Measurements from ENCODE around the gene SMIM35. TPM values are rescaled to one million over a fixed set of nuclear protein-coding genes. Genes with fewer than 3 reads are reported as not detected.

The SMIM35 gene
- total and polyA plus RNA-seq, 2 donors (not counting 3 experiments of a cell fraction or from before 2014, with no cell fraction given): not detected

- DNase-seq (ENCODE audit: low read depth, low spot score) (no peak), FAIRE-seq (no peak)
- TF ChIP-seq EZH2 (IDR thresholded peaks at IDR 0.05; ENCODE audit: borderline replicate concordance, low read depth, low read length, severe bottlenecking) (no peak), POLR2A (IDR thresholded peaks at IDR 0.05; ENCODE audit: low read depth, low read length) (no peak), MYC (IDR thresholded peaks at IDR 0.05; ENCODE audit: low read depth, low read length) (no peak), MAX (IDR thresholded peaks at IDR 0.05; ENCODE audit: insufficient read depth, insufficient read length) (no peak), FOS (IDR thresholded peaks at IDR 0.05; ENCODE audit: borderline replicate concordance, insufficient read depth, low read length) (no peak), POLR2AphosphoS5 (IDR thresholded peaks at IDR 0.05; ENCODE audit: insufficient read depth, low read depth, low read length) (no peak), JUN (IDR thresholded peaks at IDR 0.05; ENCODE audit: borderline replicate concordance, insufficient read depth, insufficient read length, low read depth) (no peak), GATA2 (IDR thresholded peaks at IDR 0.05; ENCODE audit: insufficient read depth, insufficient read length, low read depth, low read length) (no peak)
- TF ChIP-seq, protein P1, sequence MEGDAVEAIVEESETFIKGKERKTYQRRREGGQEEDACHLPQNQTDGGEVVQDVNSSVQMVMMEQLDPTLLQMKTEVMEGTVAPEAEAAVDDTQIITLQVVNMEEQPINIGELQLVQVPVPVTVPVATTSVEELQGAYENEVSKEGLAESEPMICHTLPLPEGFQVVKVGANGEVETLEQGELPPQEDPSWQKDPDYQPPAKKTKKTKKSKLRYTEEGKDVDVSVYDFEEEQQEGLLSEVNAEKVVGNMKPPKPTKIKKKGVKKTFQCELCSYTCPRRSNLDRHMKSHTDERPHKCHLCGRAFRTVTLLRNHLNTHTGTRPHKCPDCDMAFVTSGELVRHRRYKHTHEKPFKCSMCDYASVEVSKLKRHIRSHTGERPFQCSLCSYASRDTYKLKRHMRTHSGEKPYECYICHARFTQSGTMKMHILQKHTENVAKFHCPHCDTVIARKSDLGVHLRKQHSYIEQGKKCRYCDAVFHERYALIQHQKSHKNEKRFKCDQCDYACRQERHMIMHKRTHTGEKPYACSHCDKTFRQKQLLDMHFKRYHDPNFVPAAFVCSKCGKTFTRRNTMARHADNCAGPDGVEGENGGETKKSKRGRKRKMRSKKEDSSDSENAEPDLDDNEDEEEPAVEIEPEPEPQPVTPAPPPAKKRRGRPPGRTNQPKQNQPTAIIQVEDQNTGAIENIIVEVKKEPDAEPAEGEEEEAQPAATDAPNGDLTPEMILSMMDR (IDR thresholded peaks at IDR 0.05; ENCODE audit: extremely low read depth in 1 of 2, insufficient read depth in 1 of 2, low read depth in 1 of 2, low read length in 2 of 2): no peak
- POLR2A ChIA-PET: no interaction called here
- no peaks in the 10 kb centered on the region for H4K20me1 ChIP-seq (replicated peaks; ENCODE audit: control insufficient read depth, extremely low read depth, insufficient read depth, low read length)
- peaks cover 11% of the 10 kb centered on the region for H3K4me1 ChIP-seq (ENCODE audit: control insufficient read depth, extremely low read depth, insufficient read depth, low read length)
- dilution Hi-C loops (cut with MboI; ENCODE audit: extremely low pct_ligation_motif_present, low sequenced_read_pairs) (no loop called here), intact Hi-C loops (cut with micrococcal nuclease) (no loop called here)
- no peak overlapping the region for H3K4me2 ChIP-seq (ENCODE audit: insufficient read depth, low read length)
- H3K27me3 ChIP-seq (ENCODE audit: control insufficient read depth in 2 of 2, insufficient read depth in 2 of 2, low read length in 2 of 2): peaks cover 0 to 2% of the 10 kb centered on the region in 2 experiments
- H3K79me2 ChIP-seq (ENCODE audit: control insufficient read depth, insufficient read depth, low read length): no peaks in the 10 kb centered on the region
- H3K9me1 ChIP-seq (replicated peaks; ENCODE audit: control insufficient read depth, extremely low read depth, insufficient read depth, low read length): no peaks in the 10 kb centered on the region
- H3K9me3 ChIP-seq (replicated peaks; ENCODE audit: control insufficient read depth, insufficient read depth, low read length): no peaks in the 10 kb centered on the region
- BruUV-seq (replicated peaks): no TSS peak
- H3K27ac ChIP-seq (ENCODE audit: insufficient read depth, low read depth, low read length): no peak overlapping the region
- H3K36me3 ChIP-seq (ENCODE audit: control insufficient read depth in 2 of 2, extremely low read depth in 1 of 2, insufficient read depth in 2 of 2, low read length in 2 of 2): no peaks in the 10 kb centered on the region
- H3K4me3 ChIP-seq (replicated peaks in 1 of 3; ENCODE audit: insufficient read depth in 1 of 3, low read depth in 1 of 3, low read length in 3 of 3): no peak overlapping the region
- CTCF ChIA-PET: interaction anchor here (1.4 to 1.8 kb wide), 2 partner anchors 20 to 148 kb away, joined by 3 to 6 read pairs; no protein-coding TSS in a partner anchor
- no peak overlapping the region for H2AFZ ChIP-seq (ENCODE audit: low read depth, low read length)
- H3K9ac ChIP-seq (replicated peaks; ENCODE audit: extremely low read depth, insufficient read depth, low read length): no peak overlapping the region
Observed at GRCh38 chr11:117966908-117967307, 119.9 kb downstream of the SMIM35 start.

Data from endothelial cell of umbilical vein (primary cell).